ENCODE results near the gene PSMD9. TPM values are rescaled to one million over a fixed set of nuclear protein-coding genes. Genes with fewer than 3 reads are reported as not detected.
"Not testable (repeated sequence)": the region's sequence is repeated elsewhere in the genome, so short reads cannot be mapped to it uniquely, and the experiment has no call there.

Gene PSMD9
- total and polyA plus RNA-seq, 2 experiments from 2014 or later = 110 to 132 TPM

DNA sequence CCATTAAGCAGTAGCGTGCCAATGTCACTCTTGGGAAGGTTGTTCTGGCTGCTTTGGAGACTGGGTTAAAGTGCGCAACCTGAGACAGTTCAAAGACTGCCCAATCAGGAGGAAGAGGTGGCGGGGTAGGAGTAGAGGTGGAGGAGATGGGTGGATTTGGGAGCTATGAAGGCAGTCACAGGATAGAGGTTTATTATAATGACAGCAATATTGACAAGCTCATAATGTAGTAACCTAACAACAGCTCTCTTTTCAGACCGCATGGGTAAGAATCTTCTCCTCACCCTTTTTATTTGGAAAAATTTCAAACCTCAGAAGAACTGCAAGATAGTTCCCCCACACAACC is 5.3 kb upstream of the PSMD9 start:
- Histone ChIP-seq H3K27me3 (no peaks in the 10 kb centered on the region), H3K27ac (no peak overlapping the region), H3K36me3 (no peaks in the 10 kb centered on the region), H3K4me1 (ENCODE audit: low read depth) (no peaks in the 10 kb centered on the region), H3K4me3 (no peak overlapping the region), H3K9me3 (ENCODE audit: low read depth) (no peaks in the 10 kb centered on the region)
- peak in 1 of 2 donors; percentile 37 for DNase-seq (ENCODE audit: low read depth in 1 of 2, low spot score in 1 of 2)
- TF ChIP-seq CTCF (IDR thresholded peaks at IDR 0.05; ENCODE audit: low read depth, low read length) = no peak

DNA sequence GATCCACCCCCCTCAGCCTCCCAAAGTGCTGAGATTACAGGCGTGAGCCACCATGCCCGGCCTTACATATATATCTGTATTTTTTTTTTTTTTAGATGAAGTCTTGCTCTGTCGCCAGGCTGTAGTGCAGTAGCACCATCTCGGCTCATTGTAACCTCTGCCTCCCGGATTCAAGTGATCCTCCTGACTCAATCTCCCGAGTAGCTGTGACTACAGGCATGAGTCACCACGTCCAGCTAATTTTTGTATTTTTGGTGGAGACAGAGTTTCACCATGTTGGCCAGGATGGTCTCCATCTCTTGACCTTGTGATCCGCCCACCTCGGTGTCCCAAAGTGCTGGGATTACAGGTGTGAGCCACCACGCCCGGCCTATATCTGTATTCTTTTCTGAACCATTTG is 3.5 kb upstream of the PSMD9 start:
- not testable (repeated sequence) for H3K36me3 ChIP-seq; H3K9me3 ChIP-seq (ENCODE audit: low read depth); H3K4me1 ChIP-seq (ENCODE audit: low read depth); H3K27ac ChIP-seq; H3K4me3 ChIP-seq; H3K27me3 ChIP-seq
- peak in 1 of 2 donors; percentile 20 for DNase-seq (ENCODE audit: low read depth in 1 of 2, low spot score in 1 of 2)

- Histone ChIP-seq H3K36me3 (no peaks in the 10 kb centered on the region), H3K27me3 (no peaks in the 10 kb centered on the region), H3K4me3 (peak overlapping the region; percentile 43), H3K4me1 (ENCODE audit: low read depth) (no peaks in the 10 kb centered on the region), H3K9me3 (ENCODE audit: low read depth) (no peaks in the 10 kb centered on the region), H3K27ac (peak overlapping the region; percentile 82)
- TF ChIP-seq CTCF (IDR thresholded peaks at IDR 0.05; ENCODE audit: low read depth, low read length) = no peak
- no peak for DNase-seq (ENCODE audit: low read depth in 1 of 2, low spot score in 1 of 2)
Observed at GRCh38 chr12:121888083-121888477, 510 bp upstream of the PSMD9 start.

DNA sequence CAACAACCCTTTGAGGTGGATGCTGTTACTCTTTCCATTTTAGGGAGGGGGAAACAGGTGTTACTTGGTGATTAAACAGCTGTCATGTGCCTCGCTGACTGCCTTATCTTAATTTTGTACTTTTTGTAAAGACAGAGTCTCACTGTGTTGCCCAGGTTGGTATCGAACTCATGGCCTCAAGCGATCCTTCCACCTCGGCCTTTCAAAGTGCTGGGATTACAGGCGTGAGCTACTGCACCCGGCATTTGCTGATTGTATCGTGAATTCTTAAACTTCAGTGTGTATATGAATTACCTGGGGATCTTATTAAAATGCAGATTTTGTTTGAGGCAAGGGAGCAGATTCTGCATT is 659 bp downstream of the PSMD9 start:
- Histone ChIP-seq H3K4me1 (ENCODE audit: low read depth) (no peaks in the 10 kb centered on the region), H3K36me3 (no peaks in the 10 kb centered on the region), H3K27me3 (no peaks in the 10 kb centered on the region), H3K4me3 (peak overlapping the region; percentile 43), H3K27ac (peak overlapping the region; percentile 82), H3K9me3 (ENCODE audit: low read depth) (no peaks in the 10 kb centered on the region)
- no peak for DNase-seq (ENCODE audit: low read depth in 1 of 2, low spot score in 1 of 2)
- no peak for TF ChIP-seq CTCF (IDR thresholded peaks at IDR 0.05; ENCODE audit: low read depth, low read length)

- not testable (repeated sequence) for H3K27ac ChIP-seq; H3K36me3 ChIP-seq; DNase-seq (ENCODE audit: low read depth in 1 of 2, low spot score in 1 of 2); H3K9me3 ChIP-seq (ENCODE audit: low read depth); H3K27me3 ChIP-seq; H3K4me1 ChIP-seq (ENCODE audit: low read depth)
- peak overlapping the region; percentile 43 for H3K4me3 ChIP-seq
Observed at GRCh38 chr12:121889661-121890060, 1.1 kb downstream of the PSMD9 start.

DNA sequence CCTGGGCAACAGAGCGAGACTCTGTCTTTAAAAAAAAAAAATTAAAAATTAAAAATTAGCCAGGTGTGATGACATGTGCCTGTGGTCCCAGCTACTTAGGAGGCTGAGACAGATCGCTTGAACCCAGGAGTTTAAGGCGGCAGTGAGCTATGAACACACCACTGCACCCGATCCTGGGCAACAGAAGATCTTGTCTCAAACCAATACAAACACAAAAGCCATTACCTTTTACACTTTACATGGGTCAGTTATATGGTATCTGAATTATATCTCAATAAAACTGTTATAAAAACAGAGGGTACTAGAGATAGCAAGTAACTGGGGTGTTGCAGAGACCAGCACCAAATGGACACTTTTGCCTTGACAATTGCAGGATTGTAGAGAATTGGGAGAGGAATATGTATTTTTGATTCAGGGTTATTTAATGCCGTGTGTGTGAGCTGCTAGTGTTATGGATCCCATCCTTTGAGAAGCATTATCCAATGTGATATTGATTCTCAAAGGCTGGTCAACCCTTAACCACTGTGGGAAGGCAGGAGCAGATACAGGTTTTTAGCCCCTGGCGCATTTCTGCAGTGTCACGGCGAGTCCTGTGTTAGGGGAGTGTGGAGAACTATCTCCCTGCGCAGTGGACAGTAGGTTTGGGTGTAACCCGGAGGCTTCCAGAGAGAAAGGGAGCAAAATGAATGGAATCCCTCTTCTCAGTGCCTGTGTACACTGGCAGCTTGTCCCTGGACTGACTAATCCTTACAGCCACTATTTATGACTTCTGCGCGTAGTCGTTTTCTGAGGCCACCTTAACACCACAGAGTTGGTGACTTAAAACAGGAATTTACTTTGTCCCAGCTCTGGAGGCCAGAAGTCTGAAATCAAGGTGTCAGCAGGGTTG is 4.3 kb downstream of the PSMD9 start:
- Histone ChIP-seq H3K4me1 (ENCODE audit: low read depth) (no peaks in the 10 kb centered on the region), H3K27ac (no peak overlapping the region), H3K9me3 (ENCODE audit: low read depth) (no peaks in the 10 kb centered on the region), H3K36me3 (peaks cover 5% of the 10 kb centered on the region), H3K27me3 (no peaks in the 10 kb centered on the region), H3K4me3 (no peak overlapping the region)
- DNase-seq (ENCODE audit: low read depth in 1 of 2, low spot score in 1 of 2) = no peak
- no peak for TF ChIP-seq CTCF (IDR thresholded peaks at IDR 0.05; ENCODE audit: low read depth, low read length)
